HG03064 (cell line): ENCODE data around the gene SNX9.
"Not testable (repeated sequence)": the region's sequence is repeated elsewhere in the genome, so short reads cannot be mapped to it uniquely, and the experiment has no call there.

ENCODE experiments used
- ATAC-seq: cut with Tn5 transposase; IDR thresholded peaks from one replicate; pipeline ENCODE4 v1.9.1; 2021; ENCODE audit warnings: low read depth; ENCODE audit not compliant: unreplicated experiment

The SNX9 gene

GRCh38 chr6:157853902-157854502, 31.0 kb downstream of the SNX9 start:
- ATAC-seq: no peak

GRCh38 chr6:157855325-157855724, 32.3 kb downstream of the SNX9 start:
- ATAC-seq: no peak

GRCh38 chr6:157855804-157856203, 32.8 kb downstream of the SNX9 start:
- not testable (repeated sequence) for ATAC-seq

GRCh38 chr6:157858664-157859063, 35.6 kb downstream of the SNX9 start:
- ATAC-seq: not testable (repeated sequence)

GRCh38 chr6:157859775-157860504, 36.9 kb downstream of the SNX9 start:
- ATAC-seq: no peak

GRCh38 chr6:157860505-157860991, 37.5 kb downstream of the SNX9 start:
- ATAC-seq: no peak

- no peak for ATAC-seq
Observed at GRCh38 chr6:157861184-157861583, 38.1 kb downstream of the SNX9 start.

GRCh38 chr6:157861814-157862213, 38.8 kb downstream of the SNX9 start:
- no peak for ATAC-seq

GRCh38 chr6:157862706-157863105, 39.7 kb downstream of the SNX9 start:
- no peak for ATAC-seq

GRCh38 chr6:157864185-157864761, 41.2 kb downstream of the SNX9 start:
- ATAC-seq: no peak

- no peak for ATAC-seq
Observed at GRCh38 chr6:157865249-157865648, 42.2 kb downstream of the SNX9 start.

- ATAC-seq: no peak
Observed at GRCh38 chr6:157867155-157867559, 44.1 kb downstream of the SNX9 start.

GRCh38 chr6:157867981-157868380, 44.9 kb downstream of the SNX9 start:
- no peak for ATAC-seq

GRCh38 chr6:157868835-157869234, 45.8 kb downstream of the SNX9 start:
- no peak for ATAC-seq

GRCh38 chr6:157869673-157870302, 46.7 kb downstream of the SNX9 start:
- ATAC-seq: no peak

GRCh38 chr6:157873735-157874344, 50.8 kb downstream of the SNX9 start:
- no peak for ATAC-seq

- no peak for ATAC-seq
Observed at GRCh38 chr6:157877149-157877548, 54.1 kb downstream of the SNX9 start.

GRCh38 chr6:157877573-157878438, 54.8 kb downstream of the SNX9 start:
- ATAC-seq: no peak

- ATAC-seq: peak; percentile 90
Observed at GRCh38 chr6:157879034-157879872, 56.2 kb downstream of the SNX9 start.
